Panc1 (cell line): ENCODE data around the gene ING1. TPM values are rescaled to one million over a fixed set of nuclear protein-coding genes. Genes with fewer than 3 reads are reported as not detected.
"Not testable (repeated sequence)": the region's sequence is repeated elsewhere in the genome, so short reads cannot be mapped to it uniquely, and the experiment has no call there.

Source experiments
- ATAC-seq: fragments of 200-7000 bp; cut with Tn5 transposase; 2 replicates; pipeline ENCODE4 v1.9.1; 2020; ENCODE audit warnings: mild to moderate bottlenecking, moderate library complexity
- BruUV-seq: library from RNA; stranded (reverse); fragments of 400-500 nt; replicated peaks from 2 replicates; lab custom pipeline; 2021; lab: Mats Ljungman, UMichigan
- CTCF ChIA-PET: fragments of 300-600 bp; sonication (Branson Sonifier 250); formaldehyde crosslinking; loops from one replicate; lab custom pipeline; 2022; ENCODE audit warnings: antibody characterized with exemption; lab: Charles Lee
- POLR2A ChIA-PET: fragments of 300-600 bp; sonication (Branson Sonifier 250); formaldehyde crosslinking; loops from one replicate; lab custom pipeline; 2022; ENCODE audit warnings: antibody characterized with exemption; lab: Charles Lee
- DNase-seq: peaks from one replicate; pipeline ENCODE4 v3.0.0-alpha.2; 2010; ENCODE audit warnings: low read depth, low spot score
- H3K27ac ChIP-seq: 2 replicates; pipeline ENCODE4 v1.5.1; 2011; ENCODE audit warnings: mild to moderate bottlenecking, low read length, inconsistent platforms
- H3K27me3 ChIP-seq: fragments of 200-500 bp; sonication (Bioruptor generic); 2 replicates; pipeline ENCODE4 v1.6.0; 2014; ENCODE audit warnings: low read length, inconsistent platforms; ENCODE audit not compliant: control insufficient read depth, insufficient read depth
- H3K36me3 ChIP-seq: fragments of 200-500 bp; sonication (Bioruptor generic); 2 replicates; pipeline ENCODE4 v1.5.1; 2014; ENCODE audit warnings: inconsistent platforms, mild to moderate bottlenecking, low read length, moderate library complexity; ENCODE audit not compliant: control insufficient read depth, insufficient read depth
- H3K4me1 ChIP-seq: 2 replicates; pipeline ENCODE4 v1.5.1; 2011; ENCODE audit warnings: inconsistent platforms, mild to moderate bottlenecking, low read length, moderate library complexity; ENCODE audit not compliant: control insufficient read depth, insufficient read depth
- H3K4me3 ChIP-seq, 2 experiments: 2 replicates each; pipeline ENCODE4 v1.5.1; 2011 to 2012; ENCODE audit warnings: low read depth in 2 of 2, low read length in 2 of 2, mild to moderate bottlenecking in 2 of 2, inconsistent platforms in 1 of 2, moderate library complexity in 1 of 2
- H3K9me3 ChIP-seq: fragments of 200-500 bp; sonication (Bioruptor generic); 2 replicates; pipeline ENCODE4 v1.5.1; 2014; ENCODE audit warnings: low read depth, mild to moderate bottlenecking, inconsistent platforms, low read length, moderate library complexity; ENCODE audit not compliant: control insufficient read depth, insufficient read depth
- POLR2AphosphoS5 ChIP-seq: IDR thresholded peaks from 2 replicates; pipeline ENCODE4 v1.6.1; 2012; ENCODE audit warnings: mild to moderate bottlenecking, low read depth, low read length, moderate library complexity
- SIN3A ChIP-seq: IDR thresholded peaks from 2 replicates; pipeline ENCODE4 v1.6.1; 2012; ENCODE audit warnings: low read depth, mild to moderate bottlenecking, low read length, moderate library complexity, borderline replicate concordance; ENCODE audit not compliant: insufficient read depth
- TCF7L2 ChIP-seq: IDR thresholded peaks from 2 replicates; pipeline ENCODE4 v1.6.1; 2011; ENCODE audit warnings: mild to moderate bottlenecking, low read depth, low read length, inconsistent platforms
- in situ Hi-C: cut with HindIII; loops from 2 replicates; pipeline ENCODE4 v1.10.0; 2016; ENCODE audit warnings: low sequenced_read_pairs, low pct_unique_long_range_greater_than_20kb
- intact Hi-C: fragments of 100-400 bp; cut with micrococcal nuclease; formaldehyde crosslinking; loops from one replicate; pipeline ENCODE4 v1.10.0; 2022; ENCODE audit not compliant: unreplicated experiment
- total RNA-seq: library from RNA; stranded (reverse); gene quantifications from one replicate; pipeline ENCODE4 v1.2.1, GENCODE V29; 2021; ENCODE audit not compliant: unreplicated experiment
- TF ChIP-seq, protein P1 (sequence below): fragments of 450-650 bp; IDR thresholded peaks from 2 replicates; pipeline ENCODE4 v1.5.1; 2017; ENCODE audit warnings: mild to moderate bottlenecking
- TF ChIP-seq, protein P2 (sequence below), 2 experiments: IDR thresholded peaks; 2 replicates each; pipeline ENCODE4 v1.6.1; 2011 to 2012; ENCODE audit warnings: low read depth in 2 of 2, control low read depth in 1 of 2, low read length in 1 of 2, mild to moderate bottlenecking in 1 of 2, moderate library complexity in 1 of 2; ENCODE audit not compliant: insufficient read depth in 1 of 2

ING1 gene
- total RNA-seq, 1 experiment from 2014 or later, result 9.2 TPM

DNA sequence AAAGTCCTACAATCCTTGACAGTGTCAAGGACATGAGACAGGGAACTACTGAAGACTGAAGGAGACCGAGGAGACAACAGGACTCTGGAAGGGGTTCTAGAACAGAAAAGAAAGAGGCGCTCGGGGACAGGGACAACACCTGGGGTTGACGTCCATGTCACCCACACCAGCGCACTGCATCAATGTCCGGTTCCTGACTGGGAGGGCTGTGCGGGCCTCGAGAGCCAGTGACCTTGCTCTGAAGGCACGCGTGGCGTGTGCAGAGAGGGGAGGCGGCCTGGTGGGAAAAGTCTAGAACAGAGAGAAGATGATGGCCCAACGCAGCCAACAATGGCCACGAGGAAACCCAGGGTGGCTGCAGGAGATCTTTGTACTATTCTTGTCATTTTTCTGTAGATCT lies 13.3 kb upstream of the ING1 start:
- no TSS peak for BruUV-seq
- DNase-seq (no peak), ATAC-seq (no peak)
- H3K36me3 ChIP-seq, result no peaks in the 10 kb centered on the region
- no peaks in the 10 kb centered on the region; the same call in 1 of the 2 replicates for H3K4me1 ChIP-seq
- no peaks in the 10 kb centered on the region for H3K9me3 ChIP-seq
- in situ Hi-C loops (no loop called here), intact Hi-C loops (no loop called here)
- ChIA-PET POLR2A (no interaction called here), CTCF (no interaction called here)
- H3K27ac ChIP-seq, result no peak overlapping the region
- H3K27me3 ChIP-seq, result no peaks in the 10 kb centered on the region
- no peak overlapping the region for H3K4me3 ChIP-seq
- no peak for TF ChIP-seq TCF7L2
- TF ChIP-seq, protein P1, sequence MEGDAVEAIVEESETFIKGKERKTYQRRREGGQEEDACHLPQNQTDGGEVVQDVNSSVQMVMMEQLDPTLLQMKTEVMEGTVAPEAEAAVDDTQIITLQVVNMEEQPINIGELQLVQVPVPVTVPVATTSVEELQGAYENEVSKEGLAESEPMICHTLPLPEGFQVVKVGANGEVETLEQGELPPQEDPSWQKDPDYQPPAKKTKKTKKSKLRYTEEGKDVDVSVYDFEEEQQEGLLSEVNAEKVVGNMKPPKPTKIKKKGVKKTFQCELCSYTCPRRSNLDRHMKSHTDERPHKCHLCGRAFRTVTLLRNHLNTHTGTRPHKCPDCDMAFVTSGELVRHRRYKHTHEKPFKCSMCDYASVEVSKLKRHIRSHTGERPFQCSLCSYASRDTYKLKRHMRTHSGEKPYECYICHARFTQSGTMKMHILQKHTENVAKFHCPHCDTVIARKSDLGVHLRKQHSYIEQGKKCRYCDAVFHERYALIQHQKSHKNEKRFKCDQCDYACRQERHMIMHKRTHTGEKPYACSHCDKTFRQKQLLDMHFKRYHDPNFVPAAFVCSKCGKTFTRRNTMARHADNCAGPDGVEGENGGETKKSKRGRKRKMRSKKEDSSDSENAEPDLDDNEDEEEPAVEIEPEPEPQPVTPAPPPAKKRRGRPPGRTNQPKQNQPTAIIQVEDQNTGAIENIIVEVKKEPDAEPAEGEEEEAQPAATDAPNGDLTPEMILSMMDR, result no peak
- TF ChIP-seq SIN3A, result no peak
- no peak for TF ChIP-seq POLR2AphosphoS5
- TF ChIP-seq, protein P2, sequence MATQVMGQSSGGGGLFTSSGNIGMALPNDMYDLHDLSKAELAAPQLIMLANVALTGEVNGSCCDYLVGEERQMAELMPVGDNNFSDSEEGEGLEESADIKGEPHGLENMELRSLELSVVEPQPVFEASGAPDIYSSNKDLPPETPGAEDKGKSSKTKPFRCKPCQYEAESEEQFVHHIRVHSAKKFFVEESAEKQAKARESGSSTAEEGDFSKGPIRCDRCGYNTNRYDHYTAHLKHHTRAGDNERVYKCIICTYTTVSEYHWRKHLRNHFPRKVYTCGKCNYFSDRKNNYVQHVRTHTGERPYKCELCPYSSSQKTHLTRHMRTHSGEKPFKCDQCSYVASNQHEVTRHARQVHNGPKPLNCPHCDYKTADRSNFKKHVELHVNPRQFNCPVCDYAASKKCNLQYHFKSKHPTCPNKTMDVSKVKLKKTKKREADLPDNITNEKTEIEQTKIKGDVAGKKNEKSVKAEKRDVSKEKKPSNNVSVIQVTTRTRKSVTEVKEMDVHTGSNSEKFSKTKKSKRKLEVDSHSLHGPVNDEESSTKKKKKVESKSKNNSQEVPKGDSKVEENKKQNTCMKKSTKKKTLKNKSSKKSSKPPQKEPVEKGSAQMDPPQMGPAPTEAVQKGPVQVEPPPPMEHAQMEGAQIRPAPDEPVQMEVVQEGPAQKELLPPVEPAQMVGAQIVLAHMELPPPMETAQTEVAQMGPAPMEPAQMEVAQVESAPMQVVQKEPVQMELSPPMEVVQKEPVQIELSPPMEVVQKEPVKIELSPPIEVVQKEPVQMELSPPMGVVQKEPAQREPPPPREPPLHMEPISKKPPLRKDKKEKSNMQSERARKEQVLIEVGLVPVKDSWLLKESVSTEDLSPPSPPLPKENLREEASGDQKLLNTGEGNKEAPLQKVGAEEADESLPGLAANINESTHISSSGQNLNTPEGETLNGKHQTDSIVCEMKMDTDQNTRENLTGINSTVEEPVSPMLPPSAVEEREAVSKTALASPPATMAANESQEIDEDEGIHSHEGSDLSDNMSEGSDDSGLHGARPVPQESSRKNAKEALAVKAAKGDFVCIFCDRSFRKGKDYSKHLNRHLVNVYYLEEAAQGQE (IDR thresholded peaks at IDR 0.05; ENCODE audit: insufficient read depth in 1 of 2, low read depth in 2 of 2, low read length in 1 of 2), result no peak

DNA sequence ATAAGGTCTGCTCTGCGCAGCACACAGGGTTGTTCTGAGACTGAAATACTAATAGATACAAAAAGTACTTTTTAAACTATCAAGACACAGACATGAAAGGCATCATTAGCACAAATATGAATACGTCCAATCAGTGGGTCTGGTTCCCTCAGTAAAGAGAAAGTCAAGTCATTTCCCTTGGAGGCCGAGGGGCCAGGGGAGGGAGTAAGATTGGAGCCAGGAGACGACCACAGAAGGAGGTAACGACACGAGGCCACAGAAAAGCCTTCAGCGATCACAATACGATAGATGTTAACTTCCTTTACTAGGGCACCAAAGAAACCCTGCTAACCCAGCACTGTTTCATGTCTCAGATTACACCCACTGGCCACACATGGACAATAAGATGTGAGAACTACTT lies 12.9 kb upstream of the ING1 start:
- ATAC-seq (no peak), DNase-seq (no peak)
- H3K36me3 ChIP-seq, result no peaks in the 10 kb centered on the region
- BruUV-seq, result no TSS peak
- H3K27ac ChIP-seq, result no peak overlapping the region
- H3K4me1 ChIP-seq, result no peaks in the 10 kb centered on the region; the same call in 1 of the 2 replicates
- no peaks in the 10 kb centered on the region for H3K27me3 ChIP-seq
- CTCF ChIA-PET, result no interaction called here
- no peaks in the 10 kb centered on the region for H3K9me3 ChIP-seq
- in situ Hi-C loops, result no loop called here
- H3K4me3 ChIP-seq, result no peak overlapping the region
- POLR2A ChIA-PET, result no interaction called here
- intact Hi-C loops, result no loop called here
- no peak for TF ChIP-seq TCF7L2
- TF ChIP-seq, protein P2 (IDR thresholded peaks at IDR 0.05; ENCODE audit: insufficient read depth in 1 of 2, low read depth in 2 of 2, low read length in 1 of 2), result no peak
- TF ChIP-seq, protein P1, result no peak
- TF ChIP-seq POLR2AphosphoS5, result no peak
- TF ChIP-seq SIN3A, result no peak

DNA sequence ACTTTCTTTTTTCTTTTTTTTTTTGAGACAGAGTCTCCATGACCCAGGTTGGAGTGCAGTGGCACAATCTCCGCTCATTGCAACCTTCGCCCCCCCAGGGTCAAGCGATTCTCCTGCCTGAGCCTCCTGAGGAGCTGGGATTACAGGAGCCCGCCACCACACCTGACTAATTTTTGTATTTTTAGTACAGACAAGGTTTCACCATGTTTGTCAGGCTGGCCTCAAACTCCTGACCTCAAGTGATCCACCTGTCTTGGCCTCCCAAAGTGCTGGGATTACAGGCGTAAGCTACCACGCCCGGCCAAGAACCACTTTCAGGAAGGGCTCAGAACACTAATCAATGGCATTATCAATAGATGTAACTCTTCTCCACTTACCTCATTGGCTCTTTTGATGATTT lies 12.4 kb upstream of the ING1 start:
- H3K36me3 ChIP-seq, H3K4me3 ChIP-seq, ATAC-seq, H3K27ac ChIP-seq, H3K27me3 ChIP-seq, BruUV-seq, H3K9me3 ChIP-seq, intact Hi-C loops, DNase-seq, CTCF ChIA-PET, in situ Hi-C loops, H3K4me1 ChIP-seq, POLR2A ChIA-PET: not testable (repeated sequence)
